HG03135 (cell line): ENCODE data around the gene AOC2.
"Not testable (repeated sequence)": the region's sequence is repeated elsewhere in the genome, so short reads cannot be mapped to it uniquely, and the experiment has no call there.

ENCODE experiments used
- ATAC-seq: cut with Tn5 transposase; IDR thresholded peaks from one replicate; pipeline ENCODE4 v1.9.1; 2021; ENCODE audit warnings: mild to moderate bottlenecking, moderate library complexity; ENCODE audit not compliant: unreplicated experiment

AOC2 gene

DNA sequence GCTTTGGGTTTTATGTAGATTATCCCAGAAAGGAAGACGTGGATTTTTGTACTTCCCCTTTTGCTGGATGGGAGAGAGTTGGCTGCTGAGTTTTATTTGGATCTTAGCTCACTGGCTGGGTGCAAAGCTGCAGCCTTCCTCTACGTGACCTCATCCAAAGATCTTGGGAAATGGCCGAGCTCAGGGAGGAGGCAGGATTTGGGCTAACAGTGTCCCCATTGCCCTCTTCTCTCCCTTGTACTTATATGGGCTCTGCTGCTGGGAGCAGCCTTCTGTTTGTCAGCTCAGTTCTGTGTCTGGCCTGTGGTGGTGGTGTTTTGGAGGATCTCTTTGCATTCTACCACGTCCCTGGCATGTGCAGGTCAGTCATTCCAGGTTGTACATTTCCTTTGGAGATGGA, 8.6 kb downstream of the AOC2 start:
- ATAC-seq = no peak

DNA sequence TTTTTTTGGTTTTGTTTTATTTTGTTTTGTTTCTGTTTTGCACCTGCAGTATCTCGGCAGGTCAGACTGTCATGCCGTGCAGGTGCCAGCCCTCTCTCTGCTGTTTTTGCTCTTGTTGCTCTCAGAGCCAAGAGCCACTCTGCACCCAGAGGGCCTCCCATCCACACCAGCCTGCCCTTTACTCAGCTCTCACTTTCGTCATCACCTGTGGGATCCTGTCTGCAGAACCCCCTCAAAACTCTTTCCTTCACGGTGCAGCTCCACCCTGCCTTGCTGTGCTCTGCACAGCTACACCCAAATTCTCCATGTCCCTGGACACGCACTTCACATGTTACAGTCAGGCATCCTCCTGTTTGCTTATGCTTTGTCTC, 9.2 kb downstream of the AOC2 start:
- no peak for ATAC-seq

DNA sequence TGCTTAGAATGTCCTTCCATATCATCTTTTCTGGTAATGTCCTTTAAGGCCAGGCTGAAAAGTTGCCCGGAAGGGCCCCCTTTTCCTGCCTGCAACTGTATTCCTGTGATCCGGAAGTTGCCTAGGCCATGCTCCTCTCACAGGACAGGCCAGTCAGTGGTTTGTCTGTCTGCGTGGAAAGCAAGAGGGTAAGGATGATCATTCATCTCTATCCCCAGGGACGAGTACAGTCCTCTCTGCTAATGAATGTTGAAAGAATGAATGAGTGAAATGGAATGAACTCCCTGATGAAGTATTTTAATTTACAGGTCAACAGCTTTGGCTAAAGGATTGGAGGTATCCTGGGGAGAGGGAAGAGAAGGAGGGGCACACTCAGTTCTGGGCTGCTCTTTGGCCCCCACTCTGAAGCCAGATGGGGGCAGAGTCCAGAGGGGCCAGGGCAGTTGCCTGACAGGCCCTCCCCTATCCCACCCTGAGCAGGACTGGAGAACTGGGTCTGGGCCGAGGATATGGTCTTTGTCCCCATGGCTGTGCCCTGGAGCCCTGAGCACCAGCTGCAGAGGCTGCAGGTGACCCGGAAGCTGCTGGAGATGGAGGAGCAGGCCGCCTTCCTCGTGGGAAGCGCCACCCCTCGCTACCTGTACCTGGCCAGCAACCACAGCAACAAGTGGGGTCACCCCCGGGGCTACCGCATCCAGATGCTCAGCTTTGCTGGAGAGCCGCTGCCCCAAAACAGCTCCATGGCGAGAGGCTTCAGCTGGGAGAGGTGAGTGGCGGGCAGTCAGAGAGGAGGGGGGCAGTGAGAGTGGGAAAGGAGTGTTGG, 9.8 kb downstream of the AOC2 start:
- no peak for ATAC-seq

DNA sequence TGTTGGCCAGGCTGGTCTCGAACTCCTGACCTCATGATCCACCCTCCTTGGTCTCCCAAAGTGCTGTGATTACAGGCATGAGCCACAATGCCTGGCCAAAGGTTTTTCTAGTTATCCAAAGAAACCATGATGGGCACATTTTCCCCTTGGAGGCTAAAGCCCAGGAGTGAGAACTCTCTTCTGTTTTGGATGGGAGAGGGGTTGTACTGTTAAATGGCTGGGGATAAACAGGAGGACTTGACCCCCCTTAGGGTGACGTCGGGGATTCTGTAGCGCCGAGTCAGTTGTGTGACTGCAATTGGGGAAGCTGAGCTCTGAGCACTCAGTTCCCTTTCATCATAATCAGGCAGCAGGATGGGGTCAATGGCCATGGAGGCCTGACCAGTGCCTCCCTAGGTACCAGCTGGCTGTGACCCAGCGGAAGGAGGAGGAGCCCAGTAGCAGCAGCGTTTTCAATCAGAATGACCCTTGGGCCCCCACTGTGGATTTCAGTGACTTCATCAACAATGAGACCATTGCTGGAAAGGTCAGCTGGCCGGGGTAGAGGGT, 10.7 kb downstream of the AOC2 start:
- ATAC-seq = no peak

DNA sequence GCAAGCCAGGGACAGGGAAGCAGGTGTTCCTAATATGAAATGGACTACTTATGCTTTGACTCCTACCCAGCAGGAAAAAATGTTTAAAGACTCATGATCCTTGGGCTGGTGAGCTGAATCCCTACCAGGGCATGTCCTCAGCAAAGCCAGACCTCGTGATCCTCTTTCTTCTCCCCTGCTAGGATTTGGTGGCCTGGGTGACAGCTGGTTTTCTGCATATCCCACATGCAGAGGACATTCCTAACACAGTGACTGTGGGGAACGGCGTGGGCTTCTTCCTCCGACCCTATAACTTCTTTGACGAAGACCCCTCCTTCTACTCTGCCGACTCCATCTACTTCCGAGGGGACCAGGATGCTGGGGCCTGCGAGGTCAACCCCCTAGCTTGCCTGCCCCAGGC, 11.7 kb downstream of the AOC2 start:
- ATAC-seq = not testable (repeated sequence)

DNA sequence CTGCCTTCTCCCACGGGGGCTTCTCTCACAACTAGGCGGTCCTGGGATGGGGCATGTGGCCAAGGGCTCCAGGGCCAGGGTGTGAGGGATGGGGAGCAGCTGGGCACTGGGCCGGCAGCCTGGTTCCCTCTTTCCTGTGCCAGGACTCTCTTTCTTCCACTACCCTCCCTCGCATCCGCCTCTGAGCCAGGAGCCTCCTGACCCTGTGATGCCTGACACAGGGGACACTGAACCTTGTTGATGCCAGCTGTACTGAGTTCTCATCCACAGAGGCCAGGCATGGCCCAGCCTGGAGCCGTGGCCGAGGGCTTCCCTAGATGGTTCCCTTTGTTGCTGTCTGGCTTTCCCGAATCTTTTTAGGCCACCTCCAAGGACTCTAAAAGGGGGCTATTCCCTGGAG, 12.1 kb downstream of the AOC2 start:
- ATAC-seq = not testable (repeated sequence)

DNA sequence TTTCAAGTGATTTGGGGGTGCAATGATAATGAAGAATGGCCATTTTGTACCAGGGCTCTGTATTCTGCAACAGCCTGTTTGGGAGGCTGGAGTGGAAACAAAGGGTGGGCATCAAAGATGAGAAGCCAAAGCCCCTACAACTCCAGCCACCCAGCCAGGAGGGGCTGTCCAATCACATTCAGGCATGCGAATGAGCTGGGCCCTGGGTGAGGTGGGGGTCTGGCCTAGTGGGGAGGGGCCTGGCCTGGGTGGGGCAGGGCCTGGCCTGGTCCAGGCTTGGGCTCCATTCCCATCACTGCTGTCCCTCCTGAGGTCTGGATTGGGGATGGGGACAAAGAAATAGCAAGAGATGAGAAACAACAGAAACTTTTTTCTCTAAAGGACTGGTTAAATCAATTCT, 13.0 kb downstream of the AOC2 start:
- ATAC-seq = no peak

DNA sequence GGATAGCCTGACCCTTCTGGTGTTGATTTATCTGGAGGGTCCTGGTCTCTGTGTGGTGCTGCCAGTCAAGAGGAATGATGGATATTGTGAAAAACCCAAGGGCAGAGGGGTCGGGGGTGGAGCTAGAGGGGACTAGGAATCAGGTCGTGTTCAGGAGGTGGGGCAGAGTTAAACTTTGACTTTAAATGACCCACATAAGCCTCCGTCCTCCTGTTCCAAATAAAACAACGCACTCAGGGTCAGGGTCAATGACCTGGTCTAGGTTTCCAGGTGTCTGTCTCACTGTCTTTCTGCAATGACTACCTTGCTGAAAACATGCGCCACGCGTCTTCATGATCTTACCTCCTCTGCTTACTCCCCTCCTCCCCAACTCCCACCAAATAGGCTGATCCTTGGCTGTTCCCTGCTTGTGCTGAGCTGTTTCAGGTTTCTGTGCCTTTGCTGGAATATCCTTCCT, 21.3 kb downstream of the AOC2 start:
- ATAC-seq = no peak

DNA sequence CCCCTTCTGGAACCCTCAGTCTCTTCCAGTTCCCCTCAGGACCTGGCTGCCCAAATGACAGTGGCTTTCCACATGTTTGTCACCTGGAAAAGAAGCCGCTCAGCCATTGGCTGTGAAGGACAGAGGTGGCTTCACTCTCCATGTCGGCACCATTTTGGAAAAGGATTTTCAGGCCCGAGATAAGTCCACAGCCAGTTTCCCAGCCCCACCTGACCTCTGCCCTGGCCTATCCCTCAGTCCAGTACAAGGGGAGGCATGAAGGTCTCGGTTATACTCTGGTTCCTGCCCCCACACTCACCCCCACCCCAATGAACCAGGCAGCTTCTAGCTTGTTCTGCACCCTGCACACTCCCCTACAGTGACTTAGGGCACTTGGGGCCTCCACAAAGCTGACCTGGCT, 21.8 kb downstream of the AOC2 start:
- ATAC-seq = no peak

DNA sequence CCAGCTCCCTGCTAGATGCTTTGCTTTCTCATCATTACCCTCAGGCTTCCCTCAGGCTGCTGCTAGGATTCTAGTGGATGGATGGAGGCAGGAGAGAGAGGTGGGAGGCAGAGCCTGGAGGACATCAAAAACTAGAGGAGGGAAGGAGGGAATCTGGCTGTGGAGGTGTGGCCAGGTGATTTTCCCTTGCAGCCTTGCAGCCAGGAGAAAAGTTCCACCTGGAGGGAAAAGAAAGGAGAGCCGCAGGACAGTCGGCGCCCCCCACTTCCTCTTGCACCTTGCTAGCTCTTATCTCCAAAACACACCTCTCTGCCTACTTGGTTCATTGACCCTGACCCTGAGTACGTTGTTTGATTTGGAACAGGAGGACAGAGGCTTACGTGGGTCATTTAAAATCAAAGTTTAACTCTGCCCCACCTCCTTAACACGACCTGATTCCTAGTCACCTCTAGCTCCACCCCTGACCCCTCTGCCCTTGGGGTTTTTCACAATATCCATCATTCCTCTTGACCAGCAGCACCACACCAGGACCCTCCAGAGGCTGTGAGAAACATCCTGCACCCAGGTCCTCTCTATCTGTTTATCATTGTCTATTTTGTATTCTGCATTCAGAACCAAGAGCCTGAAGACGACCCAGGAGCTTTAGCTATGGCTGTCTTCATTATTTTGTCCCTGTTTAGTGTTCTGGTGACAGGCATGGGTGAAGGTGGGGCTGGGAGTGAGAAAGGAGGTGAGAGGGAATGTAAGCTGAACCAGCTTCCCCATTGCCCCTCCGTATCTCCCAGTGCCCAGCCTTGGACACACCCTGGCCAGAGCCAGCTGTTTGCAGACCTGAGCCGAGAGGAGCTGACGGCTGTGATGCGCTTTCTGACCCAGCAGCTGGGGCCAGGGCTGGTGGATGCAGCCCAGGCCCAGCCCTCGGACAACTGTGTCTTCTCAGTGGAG, 22.5 kb downstream of the AOC2 start:
- ATAC-seq = no peak

DNA sequence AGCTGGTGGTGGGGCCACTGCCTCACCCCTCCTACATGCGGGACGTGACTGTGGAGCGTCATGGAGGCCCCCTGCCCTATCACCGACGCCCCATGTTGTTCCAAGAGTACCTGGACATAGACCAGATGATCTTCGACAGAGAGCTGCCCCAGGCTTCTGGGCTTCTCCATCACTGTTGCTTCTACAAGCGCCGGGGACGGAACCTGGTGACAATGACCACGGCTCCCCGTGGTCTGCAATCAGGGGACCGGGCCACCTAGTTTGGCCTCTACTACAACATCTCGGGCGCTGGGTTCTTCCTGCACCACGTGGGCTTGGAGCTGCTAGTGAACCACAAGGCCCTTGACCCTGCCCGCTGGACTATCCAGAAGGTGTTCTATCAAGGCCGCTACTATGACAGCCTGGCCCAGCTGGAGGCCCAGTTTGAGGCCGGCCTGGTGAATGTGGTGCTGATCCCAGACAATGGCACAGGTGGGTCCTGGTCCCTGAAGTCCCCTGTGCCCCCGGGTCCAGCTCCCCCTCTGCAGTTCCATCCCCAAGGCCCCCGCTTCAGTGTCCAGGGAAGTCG, 23.4 kb downstream of the AOC2 start:
- not testable (repeated sequence) for ATAC-seq

DNA sequence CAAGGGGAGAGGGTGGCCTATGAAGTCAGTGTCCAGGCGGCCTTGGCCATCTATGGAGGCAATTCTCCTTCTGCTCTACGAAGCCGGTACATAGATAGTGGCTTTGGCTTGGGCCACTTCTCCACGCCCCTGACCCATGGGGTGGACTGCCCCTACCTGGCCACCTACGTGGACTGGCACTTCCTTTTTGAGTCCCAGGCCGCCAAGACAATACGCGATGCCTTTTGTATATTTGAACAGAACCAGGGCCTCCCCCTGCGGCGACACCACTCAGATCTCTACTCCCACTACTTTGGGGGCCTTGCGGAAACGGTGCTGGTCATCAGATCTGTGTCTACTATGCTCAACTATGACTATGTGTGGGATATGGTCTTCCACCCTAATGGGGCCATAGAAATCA, 24.0 kb downstream of the AOC2 start:
- ATAC-seq = no peak

DNA sequence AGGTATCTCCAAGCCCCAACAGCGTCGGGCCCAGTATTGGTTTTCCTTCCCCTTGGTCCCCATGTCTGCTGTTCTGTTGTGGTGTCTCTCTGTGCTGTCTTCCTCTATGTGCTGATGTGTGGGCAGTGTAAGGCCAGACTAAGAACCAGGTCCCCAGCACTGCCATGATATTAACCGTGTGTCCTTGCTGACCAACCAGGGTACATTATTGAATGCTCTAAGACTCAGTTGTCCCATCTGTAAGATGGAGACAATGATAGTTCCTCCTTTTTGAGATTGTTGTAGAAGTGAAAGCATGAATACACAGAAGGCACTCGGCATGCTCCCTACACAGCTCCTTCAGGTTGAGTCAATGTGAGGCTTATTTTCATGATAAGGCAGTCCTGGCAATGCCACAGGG, 27.3 kb downstream of the AOC2 start:
- no peak for ATAC-seq

DNA sequence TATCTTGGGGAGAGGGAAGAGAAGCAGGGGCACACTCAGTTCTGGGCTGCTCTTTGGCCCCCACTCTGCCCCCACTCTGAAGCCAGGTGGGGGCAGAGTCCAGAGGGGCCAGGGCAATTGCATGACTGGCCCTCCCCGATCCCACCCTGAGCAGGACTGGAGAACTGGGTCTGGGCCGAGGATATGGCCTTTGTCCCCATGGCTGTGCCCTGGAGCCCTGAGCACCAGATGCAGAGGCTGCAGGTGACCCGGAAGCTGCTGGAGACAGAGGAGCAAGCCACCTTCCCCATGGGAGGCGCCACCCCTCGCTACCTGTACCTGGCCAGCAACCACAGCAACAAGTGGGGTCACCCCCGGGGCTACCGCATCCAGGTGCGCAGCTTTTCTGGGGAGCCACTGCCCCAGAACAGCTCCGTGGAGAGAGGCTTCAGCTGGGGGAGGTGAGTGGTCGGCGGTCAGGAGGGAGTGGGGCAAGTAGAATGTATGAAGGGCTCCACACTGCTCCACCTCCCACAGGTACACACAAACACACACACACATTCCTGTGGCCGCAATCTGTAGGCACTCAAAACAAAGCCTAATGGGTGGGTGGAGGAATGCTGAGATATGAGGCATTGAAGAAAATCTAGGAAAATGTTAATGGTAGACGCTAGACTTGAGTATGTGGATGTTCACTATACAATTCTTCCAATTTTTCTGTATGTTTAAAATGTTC, 28.0 kb downstream of the AOC2 start:
- no peak for ATAC-seq

DNA sequence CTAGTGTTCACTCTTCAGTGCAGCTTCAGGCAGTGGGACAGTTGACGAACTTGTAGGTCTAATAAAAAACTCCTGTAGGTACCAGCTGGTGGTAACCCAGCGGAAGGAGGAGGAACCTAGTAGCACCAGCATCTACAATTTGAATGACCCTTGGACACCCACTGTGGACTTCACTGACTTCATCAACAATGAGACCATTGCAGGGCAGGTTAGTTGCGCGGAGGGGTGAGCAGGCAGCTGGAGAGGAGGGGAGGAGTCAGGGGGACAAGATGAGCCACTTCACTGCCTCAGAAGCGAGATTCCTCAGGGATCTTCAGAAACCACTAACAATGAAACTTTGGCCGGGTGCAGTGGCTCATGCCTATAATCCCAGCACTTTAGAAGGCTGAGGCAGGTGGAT, 28.9 kb downstream of the AOC2 start:
- no peak for ATAC-seq

DNA sequence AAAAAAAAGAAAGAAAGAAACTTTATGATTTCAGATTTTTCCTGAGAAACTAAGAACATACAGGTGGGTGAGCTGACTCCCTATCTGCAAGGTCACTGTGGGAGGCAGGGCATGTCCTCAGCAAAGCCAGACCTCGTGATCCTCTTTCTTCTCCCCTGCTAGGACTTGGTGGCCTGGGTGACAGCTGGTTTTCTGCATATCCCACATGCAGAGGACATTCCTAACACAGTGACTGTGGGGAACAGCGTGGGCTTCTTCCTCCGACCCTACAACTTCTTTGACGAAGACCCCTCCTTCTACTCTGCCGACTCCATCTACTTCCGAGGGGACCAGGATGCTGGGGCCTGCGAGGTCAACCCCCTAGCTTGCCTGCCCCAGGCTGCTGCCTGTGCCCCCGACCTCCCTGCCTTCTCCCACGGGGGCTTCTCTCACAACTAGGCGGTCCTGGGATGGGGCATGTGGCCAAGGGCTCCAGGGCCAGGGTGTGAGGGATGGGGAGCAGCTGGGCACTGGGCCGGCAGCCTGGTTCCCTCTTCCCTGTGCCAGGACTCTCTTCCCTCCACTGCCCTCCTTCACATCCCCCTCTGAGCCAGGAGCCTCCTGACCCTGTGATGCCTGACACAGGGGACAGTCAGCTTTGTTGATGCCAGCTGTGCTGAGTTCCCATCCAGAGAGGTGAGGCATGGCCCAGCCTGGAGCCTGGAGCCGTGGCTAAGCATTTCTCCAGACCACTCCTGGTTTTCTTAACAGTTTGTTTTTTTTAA, 29.7 kb downstream of the AOC2 start:
- ATAC-seq = not testable (repeated sequence)

DNA sequence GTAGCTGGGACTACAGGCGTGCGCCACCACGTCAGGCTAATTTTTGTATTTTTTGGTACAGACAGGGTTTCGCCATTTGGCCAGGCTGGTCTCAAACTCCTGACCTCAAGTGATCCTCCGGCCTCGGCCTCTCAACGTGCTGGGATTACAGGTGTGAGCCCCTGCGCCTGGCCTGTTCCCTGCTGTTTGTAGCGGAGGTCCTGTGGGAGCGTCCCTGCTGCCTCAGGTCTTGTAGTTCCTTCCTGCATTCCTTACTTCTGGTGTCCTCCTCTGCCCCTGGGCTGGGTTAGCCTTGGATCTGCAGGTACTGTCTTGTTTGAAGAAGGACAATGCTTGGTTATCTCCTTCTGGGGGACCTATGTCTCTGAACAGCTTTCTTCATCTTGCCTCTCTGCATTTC, 32.7 kb downstream of the AOC2 start:
- ATAC-seq = no peak

DNA sequence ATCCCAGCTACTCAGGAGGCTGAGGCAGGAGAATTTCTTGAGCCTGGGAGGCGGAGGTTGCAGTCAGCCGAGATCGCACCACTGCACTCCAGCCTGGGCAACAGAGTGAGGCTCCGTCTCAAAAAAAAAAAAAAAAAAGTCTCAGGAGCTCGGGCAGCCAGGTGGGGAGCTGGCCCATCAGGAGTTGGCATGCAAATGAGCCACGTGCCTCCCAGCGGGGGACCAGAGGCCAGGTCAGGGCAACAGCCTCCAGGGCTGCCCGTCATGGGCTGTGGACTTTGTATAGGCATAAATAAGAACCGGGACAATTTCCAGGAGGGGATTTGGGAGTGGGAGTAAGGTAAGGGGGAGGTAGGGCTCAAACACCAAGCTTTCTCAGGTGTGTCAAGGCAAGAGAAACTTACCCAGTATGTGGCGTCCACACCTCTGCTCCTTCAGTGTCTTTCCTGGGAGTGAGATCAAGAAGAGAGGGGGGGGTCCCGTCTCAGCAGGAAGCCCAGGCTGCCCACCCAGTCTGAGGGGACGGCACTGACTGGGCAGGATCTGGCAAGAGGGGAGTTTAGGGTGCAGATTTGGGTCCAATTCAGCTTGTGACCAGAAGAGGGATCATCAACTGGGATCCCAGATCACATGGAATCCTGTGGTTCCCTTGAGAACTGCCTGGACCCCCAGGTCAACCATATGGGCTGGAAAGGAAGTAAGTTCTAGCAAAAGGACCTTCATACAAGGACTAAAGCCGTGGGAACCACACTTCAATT, 33.9 kb downstream of the AOC2 start:
- no peak for ATAC-seq

DNA sequence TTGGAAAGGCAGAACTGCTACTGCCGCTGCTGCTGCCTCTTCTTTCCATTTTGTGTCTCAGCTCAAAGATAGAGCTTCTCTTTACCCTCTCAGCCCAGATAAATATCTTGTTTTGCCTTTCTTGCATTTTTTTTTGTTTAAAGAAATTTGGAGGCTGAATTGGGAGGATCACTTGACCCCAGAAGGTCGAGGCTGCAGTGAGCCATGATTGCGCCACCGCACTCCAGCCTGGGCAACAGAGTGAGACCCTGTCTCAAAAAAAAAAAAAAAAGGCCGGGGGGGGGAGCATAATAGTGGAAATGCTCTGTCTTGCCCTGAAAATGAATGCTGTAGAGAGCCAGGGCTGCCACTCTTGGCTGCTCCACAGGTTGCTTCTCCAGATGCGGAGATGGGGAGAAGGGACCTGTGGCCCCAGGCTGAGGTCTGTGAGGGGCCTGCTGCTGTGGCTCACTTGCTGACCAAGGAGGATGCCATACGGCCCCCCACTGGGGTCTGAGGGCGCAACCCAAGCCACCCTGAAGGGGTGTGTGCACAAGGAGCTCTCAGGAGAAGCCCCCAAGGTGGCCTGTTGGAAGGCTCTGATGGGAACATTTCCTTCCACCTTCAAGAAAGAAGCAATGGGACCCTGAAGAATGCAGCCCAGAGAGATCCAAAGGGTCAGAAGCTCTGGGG, 34.7 kb downstream of the AOC2 start:
- ATAC-seq = no peak
